UCSD-AML1 (cell line): Measurements from ENCODE around the gene LEO1.
"Not testable (repeated sequence)": the region's sequence is repeated elsewhere in the genome, so short reads cannot be mapped to it uniquely, and the experiment has no call there.

Source experiments
- DNase-seq: peaks from one replicate; lab custom pipeline; 2025; ENCODE audit not compliant: unreplicated experiment; lab: John Stamatoyannopoulos, UW

LEO1 gene

GRCh38 chr15:52004806-52005205 is 33.2 kb upstream of the LEO1 start:
- DNase-seq = no peak

- DNase-seq = no peak
These were observed 32.1 kb upstream of the LEO1 start for GRCh38 chr15:52003710-52004109.

- not testable (repeated sequence) for DNase-seq
These were observed 31.5 kb upstream of the LEO1 start for GRCh38 chr15:52003089-52003488.

- no peak for DNase-seq
These were observed 30.8 kb upstream of the LEO1 start for GRCh38 chr15:52002351-52002750.

- DNase-seq = no peak
These were observed 21.4 kb upstream of the LEO1 start for GRCh38 chr15:51992953-51993352.

- no peak for DNase-seq
These were observed 19.6 kb upstream of the LEO1 start for GRCh38 chr15:51991141-51991540.

GRCh38 chr15:51982770-51983103 is 11.2 kb upstream of the LEO1 start:
- no peak for DNase-seq

- DNase-seq = peak; percentile 49
These were observed 10.6 kb upstream of the LEO1 start for GRCh38 chr15:51982013-51982769.

GRCh38 chr15:51973775-51974174 is 2.2 kb upstream of the LEO1 start:
- no peak for DNase-seq

GRCh38 chr15:51973220-51973619 is 1.6 kb upstream of the LEO1 start:
- DNase-seq = no peak

GRCh38 chr15:51971032-51971374 is 575 bp downstream of the LEO1 start:
- DNase-seq = no peak

- no peak for DNase-seq
These were observed 1.3 kb downstream of the LEO1 start for GRCh38 chr15:51970132-51970817.

GRCh38 chr15:51969728-51970127 is 1.9 kb downstream of the LEO1 start:
- no peak for DNase-seq

GRCh38 chr15:51967583-51967982 is 4.0 kb downstream of the LEO1 start:
- no peak for DNase-seq

GRCh38 chr15:51966192-51966591 is 5.4 kb downstream of the LEO1 start:
- no peak for DNase-seq

- DNase-seq = no peak
These were observed 5.9 kb downstream of the LEO1 start for GRCh38 chr15:51965691-51966090.

- no peak for DNase-seq
These were observed 16.1 kb downstream of the LEO1 start for GRCh38 chr15:51955504-51955903.

- no peak for DNase-seq
These were observed 18.8 kb downstream of the LEO1 start for GRCh38 chr15:51952805-51953204.

- DNase-seq = no peak
These were observed 24.5 kb downstream of the LEO1 start for GRCh38 chr15:51947124-51947523.

- no peak for DNase-seq
These were observed 32.4 kb downstream of the LEO1 start for GRCh38 chr15:51939216-51939615.

GRCh38 chr15:51938286-51938685 is 33.3 kb downstream of the LEO1 start:
- DNase-seq = no peak

- DNase-seq = no peak
These were observed 35.5 kb downstream of the LEO1 start for GRCh38 chr15:51936105-51936478.
